ENCODE measurements around the gene PRICKLE2. TPM values are rescaled to one million over a fixed set of nuclear protein-coding genes. Genes with fewer than 3 reads are reported as not detected.

The PRICKLE2 gene
- total RNA-seq, 1 donor from 2014 or later, result 37.2 TPM

- no peak for TF ChIP-seq CTCF (IDR thresholded peaks at IDR 0.05)
- intact Hi-C loops (cut with DNase I), result no loop called here
- DNase-seq (no peak), ATAC-seq (no peak)
- H3K9me3 ChIP-seq, result no peaks in the 10 kb centered on the region
- H3K27ac ChIP-seq, result no peak overlapping the region
- no peaks in the 10 kb centered on the region for H3K36me3 ChIP-seq
- H3K4me1 ChIP-seq, result no peaks in the 10 kb centered on the region
- H3K4me3 ChIP-seq, result no peak overlapping the region
- H3K27me3 ChIP-seq, result no peaks in the 10 kb centered on the region
Measured at GRCh38 chr3:64055076-64055475, 170.2 kb downstream of the PRICKLE2 start.

GRCh38 chr3:64054488-64054887 lies 170.8 kb downstream of the PRICKLE2 start:
- intact Hi-C loops (cut with DNase I), result no loop called here
- no peak overlapping the region for H3K27ac ChIP-seq
- no peak for ATAC-seq
- no peak for TF ChIP-seq CTCF (IDR thresholded peaks at IDR 0.05)
- H3K9me3 ChIP-seq, result no peaks in the 10 kb centered on the region
- H3K4me1 ChIP-seq, result no peaks in the 10 kb centered on the region
- no peak overlapping the region for H3K4me3 ChIP-seq
- DNase-seq, result no peak
- no peaks in the 10 kb centered on the region for H3K36me3 ChIP-seq
- H3K27me3 ChIP-seq, result no peaks in the 10 kb centered on the region

DNA sequence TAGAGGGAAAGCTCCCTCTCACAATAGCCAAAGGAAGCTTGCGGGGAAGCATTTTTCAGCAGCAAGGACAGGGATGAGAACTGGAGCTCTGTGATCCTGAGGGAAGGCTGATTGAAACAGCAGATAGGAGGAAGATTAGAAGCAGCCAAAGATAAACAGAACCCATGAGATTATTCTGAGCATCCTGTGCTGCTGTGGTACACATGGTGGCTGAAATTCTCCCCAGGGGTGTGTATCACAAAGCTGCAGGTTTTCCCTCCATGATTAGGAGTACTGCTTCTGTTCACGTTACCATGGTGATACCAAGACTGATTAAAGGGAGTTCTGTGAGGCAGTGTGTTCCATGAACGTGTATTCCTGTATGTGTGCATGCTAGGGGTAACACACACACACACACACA lies 171.7 kb downstream of the PRICKLE2 start:
- DNase-seq (no peak), ATAC-seq (no peak)
- Histone ChIP-seq H3K27ac (no peak overlapping the region), H3K27me3 (no peaks in the 10 kb centered on the region), H3K9me3 (no peaks in the 10 kb centered on the region), H3K4me1 (no peaks in the 10 kb centered on the region), H3K36me3 (no peaks in the 10 kb centered on the region), H3K4me3 (no peak overlapping the region)
- TF ChIP-seq CTCF (IDR thresholded peaks at IDR 0.05), result no peak
- intact Hi-C loops (cut with DNase I), result no loop called here

DNA sequence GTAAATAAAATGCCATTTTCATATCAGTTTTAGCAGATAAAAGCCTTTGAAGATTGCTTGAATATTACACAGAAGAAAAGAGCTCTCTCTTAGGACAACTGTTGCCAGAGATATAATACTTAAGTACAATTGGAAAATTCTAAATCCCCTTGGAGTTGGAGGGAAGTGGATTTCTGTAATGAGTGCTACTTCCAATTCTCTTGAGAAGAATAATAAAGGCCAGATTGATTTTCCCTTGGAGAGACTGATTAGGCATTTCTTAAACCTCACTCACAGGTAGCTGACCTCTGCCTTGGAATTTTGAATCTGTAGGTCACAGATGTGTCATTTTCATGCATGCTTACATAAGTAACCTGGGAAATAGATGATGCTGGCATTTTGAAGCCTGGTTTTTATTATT lies 172.1 kb downstream of the PRICKLE2 start:
- H3K27me3 ChIP-seq, result no peaks in the 10 kb centered on the region
- no peaks in the 10 kb centered on the region for H3K9me3 ChIP-seq
- no peak for TF ChIP-seq CTCF (IDR thresholded peaks at IDR 0.05)
- DNase-seq, result no peak
- no peak for ATAC-seq
- H3K4me3 ChIP-seq, result no peak overlapping the region
- H3K4me1 ChIP-seq, result no peaks in the 10 kb centered on the region
- no peaks in the 10 kb centered on the region for H3K36me3 ChIP-seq
- intact Hi-C loops (cut with DNase I), result no loop called here
- no peak overlapping the region for H3K27ac ChIP-seq

DNA sequence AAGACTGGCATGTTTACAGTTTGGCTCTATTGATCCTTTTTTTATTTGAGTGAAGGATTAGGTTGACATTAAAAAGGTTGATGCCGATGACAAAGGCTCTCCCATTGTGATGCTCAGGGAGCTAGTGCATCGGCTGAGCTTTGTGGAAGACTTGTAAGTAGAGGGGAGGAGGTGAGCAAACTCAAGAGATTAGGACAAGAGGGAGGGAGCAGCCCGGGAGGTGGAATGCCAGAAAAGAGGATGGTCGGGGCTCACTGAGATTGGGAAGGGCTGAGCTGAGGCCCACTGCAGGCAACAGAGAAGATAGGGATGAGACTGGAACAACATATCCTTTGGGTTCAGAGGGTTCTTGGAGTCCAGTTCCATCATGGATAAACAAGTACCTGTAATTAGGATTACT lies 175.4 kb downstream of the PRICKLE2 start:
- intact Hi-C loops (cut with DNase I), result no loop called here
- no peaks in the 10 kb centered on the region for H3K4me1 ChIP-seq
- H3K4me3 ChIP-seq, result no peak overlapping the region

More for the DNA sequence above, 175.4 kb downstream of the PRICKLE2 start:
- H3K9me3 ChIP-seq, result no peaks in the 10 kb centered on the region
- H3K27me3 ChIP-seq, result no peaks in the 10 kb centered on the region
- TF ChIP-seq CTCF (IDR thresholded peaks at IDR 0.05), result no peak
- ATAC-seq, result no peak
- DNase-seq, result no peak
- no peak overlapping the region for H3K27ac ChIP-seq
- H3K36me3 ChIP-seq, result no peaks in the 10 kb centered on the region
